Glomerular endothelial cell (primary cell): ENCODE measurements around the gene RASSF7. TPM values are rescaled to one million over a fixed set of nuclear protein-coding genes. Genes with fewer than 3 reads are reported as not detected.

Source experiments
- DNase-seq: peaks from one replicate; pipeline ENCODE4 v3.0.0-alpha.2; 2011; ENCODE audit warnings: low read depth, low spot score; ENCODE audit errors: extremely low read depth
- total RNA-seq: library from RNA; depleted of rRNA; stranded (reverse); fragments of >200 nt; gene quantifications from 2 replicates; pipeline ENCODE4 v1.2.3, GENCODE V29; 2015

RASSF7 gene
- total RNA-seq, 1 donor from 2014 or later: 17.6 TPM

GRCh38 chr11:532527-532985 lies 28.2 kb upstream of the RASSF7 start:
- DNase-seq: no peak

GRCh38 chr11:532986-533585 lies 27.7 kb upstream of the RASSF7 start:
- DNase-seq: no peak

DNA sequence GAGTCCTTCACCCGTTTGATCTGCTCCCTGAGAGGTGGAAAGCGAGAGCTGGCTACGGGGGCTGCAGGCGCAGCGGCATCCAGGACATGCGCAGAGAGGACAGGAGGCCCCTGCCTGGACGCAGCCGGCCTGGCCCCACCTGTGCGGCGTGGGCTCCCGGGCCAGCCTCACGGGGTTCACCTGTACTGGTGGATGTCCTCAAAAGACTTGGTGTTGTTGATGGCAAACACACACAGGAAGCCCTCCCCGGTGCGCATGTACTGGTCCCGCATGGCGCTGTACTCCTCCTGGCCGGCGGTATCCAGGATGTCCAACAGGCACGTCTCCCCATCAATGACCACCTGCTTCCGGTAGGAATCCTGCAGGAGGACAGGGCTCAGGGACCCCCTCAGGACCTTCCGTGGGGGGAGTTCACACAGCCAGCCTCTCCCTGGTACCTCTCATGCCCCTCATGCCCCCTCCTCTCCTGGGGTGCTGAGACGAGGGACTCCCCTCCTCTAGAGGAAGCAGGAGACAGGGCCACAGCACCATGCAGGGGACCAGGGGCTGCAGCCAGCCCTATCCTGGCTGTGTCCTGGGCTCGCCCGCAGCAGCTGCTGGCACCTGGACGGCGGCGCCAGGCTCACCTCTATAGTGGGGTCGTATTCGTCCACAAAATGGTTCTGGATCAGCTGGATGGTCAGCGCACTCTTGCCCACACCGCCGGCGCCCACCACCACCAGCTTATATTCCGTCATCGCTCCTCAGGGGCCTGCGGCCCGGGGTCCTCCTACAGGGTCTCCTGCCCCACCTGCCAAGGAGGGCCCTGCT lies 27.0 kb upstream of the RASSF7 start:
- no peak for DNase-seq

GRCh38 chr11:534396-535209 lies 26.2 kb upstream of the RASSF7 start:
- DNase-seq: no peak

DNA sequence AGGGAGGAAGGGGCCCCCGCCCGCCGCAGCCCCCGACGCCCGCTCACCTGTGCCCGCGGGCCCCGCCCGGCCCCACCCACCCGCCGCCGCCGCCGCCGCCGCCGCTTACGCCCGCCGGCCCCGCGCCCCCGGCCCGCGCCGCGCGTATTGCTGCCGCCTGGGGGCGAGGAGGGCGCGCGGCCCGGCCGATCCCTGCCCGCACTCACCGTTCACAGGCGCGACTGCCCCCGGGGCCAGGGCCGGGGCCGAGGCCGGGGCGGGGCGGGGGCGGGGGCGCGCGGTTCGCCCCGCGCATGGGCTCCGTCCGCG lies 25.6 kb upstream of the RASSF7 start:
- DNase-seq: no peak

DNA sequence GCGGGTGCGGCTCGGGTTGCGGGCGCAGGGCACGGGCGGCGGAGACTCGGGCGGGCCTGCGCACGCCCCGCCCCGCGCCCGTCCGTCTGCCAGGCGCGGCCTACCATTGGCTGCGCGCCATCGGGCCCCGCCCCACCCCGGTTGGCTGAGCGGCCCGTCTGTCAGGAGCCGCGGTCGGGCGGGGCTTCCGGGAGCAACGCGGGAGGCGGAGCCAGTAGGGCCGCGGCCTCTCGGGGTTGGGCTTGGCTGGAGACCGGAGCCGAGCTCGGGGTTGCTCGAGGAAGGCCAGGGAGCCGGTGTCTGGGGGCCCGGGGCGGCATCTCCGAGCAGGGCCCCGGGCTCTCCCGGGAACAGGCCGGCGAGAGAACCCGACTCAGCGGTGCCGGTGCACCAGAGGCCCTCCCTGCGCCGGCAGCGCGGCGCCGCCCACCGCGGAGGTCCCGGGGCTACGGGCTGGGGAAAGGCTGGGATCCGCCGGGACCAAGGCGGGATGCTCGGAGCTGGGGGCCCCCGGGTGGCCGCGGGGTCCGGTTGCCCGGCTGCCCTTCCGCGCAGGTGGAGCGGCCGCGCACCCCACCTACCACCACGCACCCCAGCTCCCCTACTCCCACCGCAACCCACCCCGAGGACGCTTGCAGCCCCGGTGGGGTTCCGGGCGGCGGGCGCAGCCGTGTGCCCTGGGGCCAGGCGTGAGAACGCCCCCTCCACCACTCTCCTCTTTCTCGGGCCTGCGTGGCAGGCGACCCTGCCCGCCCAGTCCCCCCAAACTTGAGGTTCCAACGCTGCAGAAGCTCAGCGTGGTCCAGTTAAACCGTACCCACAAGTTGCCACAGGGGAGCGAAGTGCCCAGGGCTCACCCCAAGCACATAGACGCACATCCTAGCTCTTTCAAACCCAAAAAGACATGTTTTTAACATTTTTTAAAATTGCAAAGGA lies 25.0 kb upstream of the RASSF7 start, which contains the start of gene HRAS:
TSS of gene HRAS (minus strand) at position 58 of the 936 bp plus-strand sequence.
- DNase-seq: peak; percentile 14

- no peak for DNase-seq
Observed at GRCh38 chr11:536841-537621, 23.7 kb upstream of the RASSF7 start, which contains the start of gene LRRC56. LRRC56 (plus strand) TSS chr11:537527; CDS start chr11:540685, 3,158 bp downstream.

- DNase-seq: no peak
Observed at GRCh38 chr11:537622-538430, 22.9 kb upstream of the RASSF7 start.

DNA sequence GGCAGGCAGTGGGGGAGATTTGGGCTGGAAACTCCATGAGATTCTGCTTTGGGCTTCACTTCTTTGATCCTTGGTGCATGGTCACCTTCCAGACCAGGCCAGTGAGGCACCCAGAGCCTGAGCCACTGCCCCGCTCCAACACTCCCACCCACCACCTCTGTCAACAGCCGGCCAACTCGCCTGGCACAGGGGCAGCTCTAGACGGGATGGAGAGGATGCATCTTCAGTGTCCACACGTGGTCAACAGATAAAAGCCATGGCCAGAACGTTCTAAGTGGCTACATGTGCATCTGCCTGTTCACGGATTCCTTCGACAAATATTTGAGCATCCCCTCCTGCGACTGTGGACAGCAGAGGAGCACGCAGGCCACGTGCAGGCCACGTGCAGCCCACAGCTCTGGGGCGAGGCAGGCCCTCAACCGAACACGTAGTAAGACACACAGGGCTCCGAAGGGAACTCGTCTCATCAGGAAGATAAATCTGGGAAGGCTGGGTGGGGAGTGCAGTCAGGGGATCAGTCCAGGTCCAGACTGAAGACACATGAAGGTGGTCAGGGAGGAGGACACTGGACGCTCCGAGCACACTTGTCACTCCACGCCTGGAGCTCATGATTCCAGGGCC lies 22.2 kb upstream of the RASSF7 start:
- no peak for DNase-seq

DNA sequence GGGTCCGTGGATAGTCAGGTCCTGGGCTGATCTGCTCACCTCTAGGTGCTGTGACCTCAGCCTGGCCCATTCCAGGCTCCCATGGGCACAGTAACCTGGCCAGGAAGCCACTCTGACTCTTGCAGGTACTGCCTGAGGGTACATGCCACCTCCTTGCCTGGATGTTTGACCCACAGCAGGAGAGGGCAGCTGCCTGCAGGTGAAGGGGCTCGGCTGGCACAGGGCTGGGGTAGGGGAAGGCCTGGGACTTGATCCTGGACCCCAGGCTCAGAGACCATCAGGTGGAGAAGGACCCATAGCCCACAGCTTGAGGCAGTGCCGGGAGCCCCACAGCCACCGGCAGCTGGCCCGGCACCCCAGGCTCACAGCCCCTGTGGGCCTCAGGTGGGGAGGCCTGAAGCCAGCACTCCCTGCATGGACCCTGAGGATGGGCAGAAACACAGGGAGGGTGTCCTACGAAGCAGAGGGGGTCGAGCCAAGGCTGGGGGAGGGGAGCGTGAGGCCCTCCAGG lies 20.7 kb upstream of the RASSF7 start:
- DNase-seq: no peak

- DNase-seq: no peak
Observed at GRCh38 chr11:540583-541432, 20.0 kb upstream of the RASSF7 start.

GRCh38 chr11:541433-541885 lies 19.3 kb upstream of the RASSF7 start:
- no peak for DNase-seq

DNA sequence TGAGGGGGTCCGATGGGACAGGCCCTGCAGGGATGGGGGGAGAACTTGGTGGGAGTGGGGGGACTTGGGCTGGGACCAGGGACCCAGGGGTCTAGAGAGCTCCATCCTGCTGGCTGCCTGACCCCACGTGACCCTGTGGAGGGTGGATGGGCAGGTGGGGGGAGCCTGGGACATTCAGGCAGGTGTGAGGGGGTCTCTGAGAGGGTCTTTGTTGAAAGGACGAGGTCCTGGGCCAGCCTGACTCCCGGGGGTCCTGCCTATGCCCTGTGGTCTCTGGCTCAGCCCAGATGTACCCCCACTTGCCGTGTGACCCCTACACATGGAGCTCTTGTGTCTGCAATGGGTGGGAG lies 16.0 kb upstream of the RASSF7 start:
- no peak for DNase-seq

DNA sequence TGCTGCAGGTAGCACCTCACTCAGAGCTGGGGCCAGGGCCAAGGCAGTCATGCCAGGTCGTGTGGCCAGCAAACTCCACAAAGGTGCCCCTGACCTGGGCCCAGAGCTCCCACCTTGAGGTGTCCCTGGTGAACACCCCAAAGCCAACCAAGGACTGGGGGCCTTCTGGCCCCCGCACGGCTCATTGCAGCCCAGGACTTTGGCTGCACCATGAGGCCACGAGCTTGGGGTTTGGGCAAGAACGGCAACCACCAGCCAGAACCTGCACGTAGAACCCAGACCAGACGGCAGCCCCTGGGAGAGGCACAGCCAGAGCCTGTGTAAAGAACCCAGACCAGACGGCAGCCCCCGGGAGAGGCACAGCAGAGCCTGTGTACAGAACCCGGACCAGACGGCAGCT lies 15.6 kb upstream of the RASSF7 start:
- DNase-seq: no peak

DNA sequence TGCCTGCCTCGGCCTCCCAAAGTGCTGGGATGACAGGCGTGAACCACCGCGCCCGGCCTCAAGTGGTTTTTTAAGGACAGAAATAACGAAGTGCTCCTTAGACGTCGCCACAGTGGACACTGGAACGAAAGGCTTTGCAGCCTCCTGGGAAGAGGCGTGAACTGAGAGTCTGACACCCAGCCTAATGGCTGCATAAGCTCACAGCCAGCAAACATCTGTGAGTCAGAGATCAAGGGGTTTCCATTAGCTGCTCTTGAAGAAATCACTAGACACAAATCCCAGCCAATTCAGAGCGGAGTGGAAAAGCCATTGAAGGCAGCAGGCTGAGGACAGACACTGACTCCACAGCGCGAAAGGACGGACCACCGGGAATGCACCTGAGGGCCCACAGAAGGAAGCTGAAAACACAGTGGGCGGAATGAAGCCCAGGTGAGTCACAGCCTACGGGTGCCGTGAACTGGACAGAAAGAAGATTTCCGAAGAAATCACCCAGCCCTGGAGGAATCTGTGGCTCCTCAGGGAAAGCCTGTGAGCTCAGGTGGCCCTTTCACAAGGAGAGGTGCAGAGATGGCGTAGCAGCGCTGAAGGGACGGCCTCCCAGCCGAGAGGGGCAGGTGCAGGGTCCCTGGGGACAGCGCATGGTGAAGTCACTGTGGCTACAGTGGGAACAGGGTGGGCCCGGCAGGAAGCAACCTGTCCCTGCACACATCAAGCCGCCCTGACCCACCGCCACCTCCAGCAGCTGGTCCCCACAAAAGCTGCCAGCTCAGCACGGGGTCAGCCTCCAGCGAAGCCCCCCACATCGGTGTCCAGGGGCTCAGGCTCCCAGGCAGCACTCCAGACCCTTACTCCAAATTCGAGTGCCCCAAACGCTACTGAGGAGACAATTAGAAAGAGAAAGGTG lies 11.8 kb upstream of the RASSF7 start:
- DNase-seq: no peak
